Measurements from ENCODE around the gene MBD1.
A peak's percentile ranks its signal among the peaks of the same experiment; 100 is the strongest.
"Not testable (repeated sequence)": the region's sequence is repeated elsewhere in the genome, so short reads cannot be mapped to it uniquely, and the experiment has no call there.

The MBD1 gene

GRCh38 chr18:50273203-50274043, 7.9 kb downstream of the MBD1 start:
- TF ChIP-seq FOXP2 (optimal IDR thresholded peaks at IDR 0.05; ENCODE audit: control extremely low read depth, extremely low read length, insufficient read depth) (no peak), POLR2AphosphoS5 (IDR thresholded peaks at IDR 0.05; ENCODE audit: borderline replicate concordance, low read depth, low read length) (no peak)
- H3K9ac ChIP-seq (ENCODE audit: insufficient read length): no peak overlapping the region
- no peak overlapping the region for H3K4me3 ChIP-seq
- H3K9me3 ChIP-seq (ENCODE audit: low read depth, low read length): no peaks in the 10 kb centered on the region
- DNase-seq (ENCODE audit: low read depth, low spot score): no peak
- H3K27ac ChIP-seq: no peak overlapping the region
- H3K36me3 ChIP-seq (ENCODE audit: insufficient read depth, low read length): peaks cover 57% of the 10 kb centered on the region; the same call in 1 of the 2 replicates

- Histone ChIP-seq H3K9ac (ENCODE audit: insufficient read length) (no peak overlapping the region), H3K36me3 (ENCODE audit: insufficient read depth, low read length) (peaks cover 57% of the 10 kb centered on the region; the same call in 1 of the 2 replicates), H3K4me3 (no peak overlapping the region), H3K9me3 (ENCODE audit: low read depth, low read length) (no peaks in the 10 kb centered on the region), H3K27ac (no peak overlapping the region)
- no peak for DNase-seq (ENCODE audit: low read depth, low spot score)
- TF ChIP-seq FOXP2 (optimal IDR thresholded peaks at IDR 0.05; ENCODE audit: control extremely low read depth, extremely low read length, insufficient read depth): no peak
- no peak for TF ChIP-seq EZH2 (IDR thresholded peaks at IDR 0.05)
- no peak for TF ChIP-seq POLR2AphosphoS5 (IDR thresholded peaks at IDR 0.05; ENCODE audit: borderline replicate concordance, low read depth, low read length)
Observed at GRCh38 chr18:50272568-50272967, 8.8 kb downstream of the MBD1 start.

- Histone ChIP-seq H3K4me3 (no peak overlapping the region), H3K36me3 (ENCODE audit: insufficient read depth, low read length) (peaks cover 27% of the 10 kb centered on the region; the same call in 1 of the 2 replicates), H3K27ac (no peak overlapping the region), H3K9ac (ENCODE audit: insufficient read length) (no peak overlapping the region), H3K9me3 (ENCODE audit: low read depth, low read length) (no peaks in the 10 kb centered on the region)
- no peak for DNase-seq (ENCODE audit: low read depth, low spot score)
- no peak for TF ChIP-seq POLR2AphosphoS5 (IDR thresholded peaks at IDR 0.05; ENCODE audit: borderline replicate concordance, low read depth, low read length)
- TF ChIP-seq FOXP2 (optimal IDR thresholded peaks at IDR 0.05; ENCODE audit: control extremely low read depth, extremely low read length, insufficient read depth): no peak
- TF ChIP-seq EZH2 (IDR thresholded peaks at IDR 0.05): no peak
Observed at GRCh38 chr18:50268022-50268747, 13.1 kb downstream of the MBD1 start.

GRCh38 chr18:50266248-50266704, 15.0 kb downstream of the MBD1 start, which contains the start of gene CFAP53:
Gene CFAP53, minus strand, starts transcription at chr18:50266495. Its CDS starts 91 bp downstream, at chr18:50266404.
- Histone ChIP-seq H3K4me3 (peak within 1 kb of the TSS; percentile 69), H3K27ac (no peak within 1 kb of the TSS), H3K9me3 (ENCODE audit: low read depth, low read length) (no peaks in the 10 kb centered on the region), H3K36me3 (ENCODE audit: insufficient read depth, low read length) (peaks cover 10% of the 10 kb centered on the region; the same call in 1 of the 2 replicates), H3K9ac (ENCODE audit: insufficient read length) (peak within 1 kb of the TSS; percentile 32)
- no peak for DNase-seq (ENCODE audit: low read depth, low spot score)
- TF ChIP-seq FOXP2 (optimal IDR thresholded peaks at IDR 0.05; ENCODE audit: control extremely low read depth, extremely low read length, insufficient read depth): no peak
- TF ChIP-seq POLR2AphosphoS5 (IDR thresholded peaks at IDR 0.05; ENCODE audit: borderline replicate concordance, low read depth, low read length): peak; percentile 66; the same call in 1 of the 2 replicates

- TF ChIP-seq EZH2 (IDR thresholded peaks at IDR 0.05) (no peak), FOXP2 (optimal IDR thresholded peaks at IDR 0.05; ENCODE audit: control extremely low read depth, extremely low read length, insufficient read depth) (no peak), POLR2AphosphoS5 (IDR thresholded peaks at IDR 0.05; ENCODE audit: borderline replicate concordance, low read depth, low read length) (no peak)
- Histone ChIP-seq H3K36me3 (ENCODE audit: insufficient read depth, low read length) (no peaks in the 10 kb centered on the region), H3K9ac (ENCODE audit: insufficient read length) (no peak overlapping the region), H3K9me3 (ENCODE audit: low read depth, low read length) (no peaks in the 10 kb centered on the region), H3K4me3 (no peak overlapping the region), H3K27ac (no peak overlapping the region)
- no peak for DNase-seq (ENCODE audit: low read depth, low spot score)
Observed at GRCh38 chr18:50262977-50263376, 18.3 kb downstream of the MBD1 start.

GRCh38 chr18:50250935-50251334, 30.4 kb downstream of the MBD1 start:
- TF ChIP-seq EZH2 (IDR thresholded peaks at IDR 0.05) (no peak), FOXP2 (optimal IDR thresholded peaks at IDR 0.05; ENCODE audit: control extremely low read depth, extremely low read length, insufficient read depth) (no peak), POLR2AphosphoS5 (IDR thresholded peaks at IDR 0.05; ENCODE audit: borderline replicate concordance, low read depth, low read length) (no peak)
- Histone ChIP-seq H3K27ac (no peak overlapping the region), H3K36me3 (ENCODE audit: insufficient read depth, low read length) (no peaks in the 10 kb centered on the region), H3K4me3 (no peak overlapping the region), H3K9ac (ENCODE audit: insufficient read length) (no peak overlapping the region), H3K9me3 (ENCODE audit: low read depth, low read length) (no peaks in the 10 kb centered on the region)
- DNase-seq (ENCODE audit: low read depth, low spot score): no peak

GRCh38 chr18:50249576-50249975, 31.7 kb downstream of the MBD1 start:
- TF ChIP-seq EZH2 (IDR thresholded peaks at IDR 0.05) (no peak), POLR2AphosphoS5 (IDR thresholded peaks at IDR 0.05; ENCODE audit: borderline replicate concordance, low read depth, low read length) (no peak), FOXP2 (optimal IDR thresholded peaks at IDR 0.05; ENCODE audit: control extremely low read depth, extremely low read length, insufficient read depth) (no peak)
- no peaks in the 10 kb centered on the region for H3K36me3 ChIP-seq (ENCODE audit: insufficient read depth, low read length)
- no peak for DNase-seq (ENCODE audit: low read depth, low spot score)
- no peaks in the 10 kb centered on the region for H3K9me3 ChIP-seq (ENCODE audit: low read depth, low read length)
- H3K4me3 ChIP-seq: no peak overlapping the region
- H3K27ac ChIP-seq: no peak overlapping the region
- H3K9ac ChIP-seq (ENCODE audit: insufficient read length): no peak overlapping the region

GRCh38 chr18:50247561-50247960, 33.8 kb downstream of the MBD1 start:
- no peak overlapping the region for H3K4me3 ChIP-seq
- no peak for TF ChIP-seq EZH2 (IDR thresholded peaks at IDR 0.05)
- no peak for TF ChIP-seq FOXP2 (optimal IDR thresholded peaks at IDR 0.05; ENCODE audit: control extremely low read depth, extremely low read length, insufficient read depth)
- TF ChIP-seq POLR2AphosphoS5 (IDR thresholded peaks at IDR 0.05; ENCODE audit: borderline replicate concordance, low read depth, low read length): no peak
- no peaks in the 10 kb centered on the region for H3K36me3 ChIP-seq (ENCODE audit: insufficient read depth, low read length)
- H3K9ac ChIP-seq (ENCODE audit: insufficient read length): no peak overlapping the region
- no peaks in the 10 kb centered on the region for H3K9me3 ChIP-seq (ENCODE audit: low read depth, low read length)
- no peak for DNase-seq (ENCODE audit: low read depth, low spot score)
- H3K27ac ChIP-seq: no peak overlapping the region

GRCh38 chr18:50241768-50242167, 39.6 kb downstream of the MBD1 start:
- not testable (repeated sequence) for H3K36me3 ChIP-seq (ENCODE audit: insufficient read depth, low read length); DNase-seq (ENCODE audit: low read depth, low spot score); H3K27ac ChIP-seq; H3K9me3 ChIP-seq (ENCODE audit: low read depth, low read length); H3K4me3 ChIP-seq; H3K9ac ChIP-seq (ENCODE audit: insufficient read length)

All from SK-N-MC (cell line).